ENCODE data around the gene PRR33.

DNA sequence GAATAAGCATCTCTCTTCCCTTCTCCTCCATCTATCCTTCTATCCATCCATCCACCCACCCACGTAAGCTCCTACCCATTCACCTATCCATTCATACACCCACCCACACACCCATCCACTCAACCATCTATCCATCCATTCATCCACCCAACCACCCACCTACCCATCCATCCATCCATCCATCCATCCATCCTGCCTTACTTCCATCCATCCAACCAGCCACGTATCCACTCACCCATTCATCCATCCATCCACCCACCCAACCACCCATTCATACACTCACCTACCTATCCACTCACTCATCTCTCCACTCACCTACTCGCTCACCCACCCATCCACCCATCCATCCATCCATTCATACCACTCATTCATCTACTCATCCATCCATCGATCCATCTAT, 41.0 kb upstream of the PRR33 start:
- TF ChIP-seq, protein P1, sequence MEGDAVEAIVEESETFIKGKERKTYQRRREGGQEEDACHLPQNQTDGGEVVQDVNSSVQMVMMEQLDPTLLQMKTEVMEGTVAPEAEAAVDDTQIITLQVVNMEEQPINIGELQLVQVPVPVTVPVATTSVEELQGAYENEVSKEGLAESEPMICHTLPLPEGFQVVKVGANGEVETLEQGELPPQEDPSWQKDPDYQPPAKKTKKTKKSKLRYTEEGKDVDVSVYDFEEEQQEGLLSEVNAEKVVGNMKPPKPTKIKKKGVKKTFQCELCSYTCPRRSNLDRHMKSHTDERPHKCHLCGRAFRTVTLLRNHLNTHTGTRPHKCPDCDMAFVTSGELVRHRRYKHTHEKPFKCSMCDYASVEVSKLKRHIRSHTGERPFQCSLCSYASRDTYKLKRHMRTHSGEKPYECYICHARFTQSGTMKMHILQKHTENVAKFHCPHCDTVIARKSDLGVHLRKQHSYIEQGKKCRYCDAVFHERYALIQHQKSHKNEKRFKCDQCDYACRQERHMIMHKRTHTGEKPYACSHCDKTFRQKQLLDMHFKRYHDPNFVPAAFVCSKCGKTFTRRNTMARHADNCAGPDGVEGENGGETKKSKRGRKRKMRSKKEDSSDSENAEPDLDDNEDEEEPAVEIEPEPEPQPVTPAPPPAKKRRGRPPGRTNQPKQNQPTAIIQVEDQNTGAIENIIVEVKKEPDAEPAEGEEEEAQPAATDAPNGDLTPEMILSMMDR (conservative IDR thresholded peaks at IDR 0.05), result no peak
- TF ChIP-seq ZFX (IDR thresholded peaks at IDR 0.05), result no peak
